Measurements from ENCODE around the gene RAN.
"Not testable (repeated sequence)": the region's sequence is repeated elsewhere in the genome, so short reads cannot be mapped to it uniquely, and the experiment has no call there.

Gene RAN

DNA sequence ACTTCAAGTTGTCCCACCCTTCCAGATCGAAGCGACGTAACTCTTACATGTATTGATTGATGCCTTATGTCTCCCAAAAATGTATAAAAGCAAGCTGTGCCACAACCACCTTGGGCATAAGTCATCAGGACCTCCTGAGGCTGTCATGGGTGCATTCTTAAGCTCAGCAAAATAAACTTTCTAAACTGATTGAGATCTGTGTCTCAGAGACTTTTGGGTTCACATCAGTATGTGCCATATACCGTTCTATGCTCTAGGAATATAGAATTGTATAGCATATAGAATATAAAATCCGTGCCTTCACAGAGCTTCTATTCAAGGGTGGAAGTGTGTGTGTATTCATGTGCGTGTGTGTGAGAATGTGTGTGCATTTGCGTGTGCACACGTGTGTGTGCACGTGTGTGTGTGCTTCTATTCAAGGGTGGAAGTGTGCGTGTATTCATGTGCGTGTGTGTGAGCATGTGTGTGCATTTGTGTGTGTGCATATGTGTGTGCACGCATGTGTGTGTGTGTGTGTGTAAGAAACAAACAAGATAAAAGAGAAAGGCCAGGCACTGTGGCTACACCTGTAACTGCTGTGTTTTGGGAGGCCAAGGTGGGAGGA lies 21.3 kb upstream of the RAN start:
- WGBS = 88% methylated on average over 12 of the region's 12 CpGs
- Histone ChIP-seq H3K4me1 (ENCODE audit: insufficient read depth, low read length) (peaks cover 23% of the 10 kb centered on the region), H3K27me3 (ENCODE audit: insufficient read depth, low read length) (no peaks in the 10 kb centered on the region), H3K27ac (ENCODE audit: low read depth, low read length) (peak overlapping the region; percentile 90), H3K9me3 (ENCODE audit: insufficient read depth, low read depth, low read length) (peaks cover 4% of the 10 kb centered on the region; the same call in 1 of the 2 replicates), H3K9ac (ENCODE audit: low read depth, low read length) (peak overlapping the region; percentile 10), H3K4me3 (ENCODE audit: low read length) (peak overlapping the region; percentile 6; the same call in 1 of the 2 replicates), H3K36me3 (ENCODE audit: insufficient read depth, low read length) (no peaks in the 10 kb centered on the region)

DNA sequence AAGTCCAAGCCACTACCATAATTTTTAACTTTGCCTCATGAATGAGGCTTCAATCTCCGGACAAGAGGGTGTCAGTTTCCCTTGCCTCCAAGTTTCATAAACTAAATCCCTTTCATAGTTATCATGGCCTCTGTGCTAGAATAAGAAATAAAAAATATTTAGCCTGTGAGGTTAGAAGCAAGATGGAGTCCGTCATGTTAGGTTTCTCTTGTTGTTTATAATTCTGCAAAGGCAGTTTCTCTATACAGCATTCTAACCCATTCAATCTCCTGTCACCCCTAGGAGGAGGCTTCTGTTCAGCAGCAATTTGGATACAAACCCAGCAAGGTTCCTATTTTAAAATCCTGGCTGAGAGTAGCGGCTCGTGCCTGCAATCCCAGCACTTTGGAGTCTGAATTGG lies 15.8 kb upstream of the RAN start:
- WGBS = 96% methylated on average over 4 of the region's 4 CpGs
- Histone ChIP-seq H3K4me1 (ENCODE audit: insufficient read depth, low read length) (0 out of 2 replicates have a peak, but pooled peaks cover 7% of the 10 kb centered on the region), H3K36me3 (ENCODE audit: insufficient read depth, low read length) (no peaks in the 10 kb centered on the region), H3K27me3 (ENCODE audit: insufficient read depth, low read length) (no peaks in the 10 kb centered on the region), H3K9ac (ENCODE audit: low read depth, low read length) (no peak overlapping the region), H3K27ac (ENCODE audit: low read depth, low read length) (no peak overlapping the region), H3K4me3 (ENCODE audit: low read length) (no peak overlapping the region), H3K9me3 (ENCODE audit: insufficient read depth, low read depth, low read length) (peaks cover 13% of the 10 kb centered on the region)

DNA sequence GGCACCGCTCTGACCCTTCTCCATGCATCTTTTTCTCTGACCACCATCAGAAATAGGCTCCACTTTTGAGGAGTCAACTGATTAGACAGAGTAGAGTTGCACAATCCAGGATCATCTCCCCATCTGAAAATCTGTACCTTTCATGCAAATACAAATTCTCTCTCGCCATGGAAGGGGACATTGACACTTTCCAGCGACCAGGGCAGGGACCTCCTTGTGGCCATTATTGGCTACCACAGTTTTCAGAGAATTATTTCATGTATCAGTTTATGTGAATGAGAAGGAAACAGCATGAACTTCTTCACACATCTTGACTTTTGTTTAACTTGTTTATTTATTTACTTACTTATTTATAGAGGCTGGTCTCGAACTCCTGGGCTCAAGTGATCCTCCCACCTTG lies 13.8 kb upstream of the RAN start:
- Histone ChIP-seq H3K36me3 (ENCODE audit: insufficient read depth, low read length) (no peaks in the 10 kb centered on the region), H3K27me3 (ENCODE audit: insufficient read depth, low read length) (no peaks in the 10 kb centered on the region), H3K9me3 (ENCODE audit: insufficient read depth, low read depth, low read length) (peaks cover 17% of the 10 kb centered on the region), H3K4me1 (ENCODE audit: insufficient read depth, low read length) (0 out of 2 replicates have a peak, but pooled peaks cover 3% of the 10 kb centered on the region), H3K9ac (ENCODE audit: low read depth, low read length) (no peak overlapping the region), H3K4me3 (ENCODE audit: low read length) (no peak overlapping the region), H3K27ac (ENCODE audit: low read depth, low read length) (no peak overlapping the region)
- 98% methylated on average over 4 of the region's 4 CpGs for WGBS

DNA sequence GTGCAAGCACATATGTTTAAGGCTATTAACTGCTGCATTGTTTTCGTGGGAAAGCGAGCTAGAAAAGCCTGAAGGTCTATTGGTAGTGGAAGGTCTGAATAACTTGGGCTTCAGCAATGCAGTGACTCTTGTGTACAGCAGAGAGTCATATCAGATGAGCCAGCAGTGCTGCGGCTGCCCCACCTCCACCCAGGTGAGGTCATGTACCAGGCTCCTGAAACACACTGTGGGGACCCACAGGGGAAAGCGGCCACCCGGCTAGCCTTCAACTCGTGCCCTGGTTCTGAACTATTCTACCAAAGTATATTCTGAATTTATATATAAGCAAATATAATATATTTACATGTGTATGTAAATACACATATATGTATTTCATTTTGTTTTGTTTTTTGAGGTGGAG lies 12.7 kb upstream of the RAN start:
- H3K4me3 ChIP-seq (ENCODE audit: low read length) = no peak overlapping the region
- 96% methylated on average over 5 of the region's 6 CpGs for WGBS
- peaks cover 17% of the 10 kb centered on the region for H3K9me3 ChIP-seq (ENCODE audit: insufficient read depth, low read depth, low read length)
- H3K9ac ChIP-seq (ENCODE audit: low read depth, low read length) = no peak overlapping the region
- no peaks in the 10 kb centered on the region for H3K27me3 ChIP-seq (ENCODE audit: insufficient read depth, low read length)
- H3K36me3 ChIP-seq (ENCODE audit: insufficient read depth, low read length) = no peaks in the 10 kb centered on the region
- no peak overlapping the region for H3K27ac ChIP-seq (ENCODE audit: low read depth, low read length)
- no peaks in the 10 kb centered on the region for H3K4me1 ChIP-seq (ENCODE audit: insufficient read depth, low read length)

DNA sequence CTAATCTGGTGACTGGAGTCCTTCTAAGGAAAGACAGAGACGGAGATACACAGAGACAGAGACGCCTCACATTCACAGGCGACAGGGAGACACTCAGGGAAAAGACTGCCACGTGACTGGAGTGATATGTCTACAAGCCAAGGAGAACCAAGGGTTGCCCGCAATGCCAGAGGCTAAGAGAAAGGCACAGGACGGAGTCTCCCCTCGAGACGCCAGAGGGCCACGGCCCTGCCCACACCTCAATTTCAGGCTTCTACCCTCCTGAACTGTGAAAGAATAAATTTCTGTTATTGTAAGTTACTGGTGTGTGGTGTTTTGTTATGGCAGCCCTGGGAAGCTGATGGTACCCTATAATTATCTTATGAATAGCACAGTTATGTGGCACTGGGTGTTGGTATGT lies 11.6 kb upstream of the RAN start:
- H3K27me3 ChIP-seq (ENCODE audit: insufficient read depth, low read length) = no peaks in the 10 kb centered on the region
- H3K4me3 ChIP-seq (ENCODE audit: low read length) = no peak overlapping the region
- no peaks in the 10 kb centered on the region for H3K4me1 ChIP-seq (ENCODE audit: insufficient read depth, low read length)
- no peak overlapping the region for H3K27ac ChIP-seq (ENCODE audit: low read depth, low read length)
- WGBS = 91% methylated on average over 9 of the region's 9 CpGs
- H3K36me3 ChIP-seq (ENCODE audit: insufficient read depth, low read length) = no peaks in the 10 kb centered on the region
- H3K9ac ChIP-seq (ENCODE audit: low read depth, low read length) = no peak overlapping the region
- peaks cover 17% of the 10 kb centered on the region for H3K9me3 ChIP-seq (ENCODE audit: insufficient read depth, low read depth, low read length)

DNA sequence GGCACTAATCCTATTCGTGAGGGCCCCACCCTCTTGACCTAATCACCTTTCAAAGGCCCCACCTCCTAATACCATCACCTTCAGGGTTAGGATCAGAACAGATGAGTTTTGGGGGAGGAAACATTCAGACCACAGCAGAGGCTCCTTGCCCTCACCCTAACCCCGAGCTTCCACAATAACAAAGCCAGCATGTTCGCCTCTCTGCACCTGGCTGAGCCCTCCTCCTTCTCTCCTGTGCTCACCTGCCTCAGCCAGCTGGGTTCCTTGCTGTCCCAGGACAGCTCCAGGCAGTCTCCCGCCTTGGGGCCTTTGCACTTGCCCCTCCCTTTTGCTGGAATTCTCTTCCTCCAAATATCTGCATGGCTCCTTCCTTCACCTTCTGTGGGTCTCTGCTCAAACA lies 9.7 kb upstream of the RAN start:
- WGBS = 91% methylated on average over 3 of the region's 4 CpGs

DNA sequence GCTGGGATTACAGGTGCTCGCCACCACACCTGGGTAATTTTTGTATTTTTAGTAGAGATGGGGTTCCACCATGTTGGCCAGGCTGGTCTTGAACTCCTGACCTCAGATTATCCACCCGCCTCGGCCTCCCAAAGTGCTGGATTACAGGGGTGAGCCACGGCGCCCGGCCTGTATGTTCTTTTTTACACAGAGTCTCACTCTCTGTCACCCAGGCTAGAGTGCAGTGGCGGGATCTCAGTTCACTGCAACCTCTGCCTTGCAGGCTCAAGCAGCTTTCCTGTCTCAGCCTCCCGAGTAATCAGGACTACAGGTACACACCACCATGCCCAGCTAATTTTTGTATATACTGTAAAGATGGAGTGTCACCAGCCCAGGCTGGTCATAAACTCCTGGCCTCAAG lies 9.1 kb upstream of the RAN start:
- H3K27ac ChIP-seq (ENCODE audit: low read depth, low read length); H3K9me3 ChIP-seq (ENCODE audit: insufficient read depth, low read depth, low read length); H3K4me3 ChIP-seq (ENCODE audit: low read length); H3K4me1 ChIP-seq (ENCODE audit: insufficient read depth, low read length); H3K27me3 ChIP-seq (ENCODE audit: insufficient read depth, low read length); H3K9ac ChIP-seq (ENCODE audit: low read depth, low read length); H3K36me3 ChIP-seq (ENCODE audit: insufficient read depth, low read length): not testable (repeated sequence)
- WGBS = 94% methylated on average over 7 of the region's 8 CpGs

More for the DNA sequence above, 9.7 kb upstream of the RAN start:
- Histone ChIP-seq H3K36me3 (ENCODE audit: insufficient read depth, low read length) (no peaks in the 10 kb centered on the region), H3K9me3 (ENCODE audit: insufficient read depth, low read depth, low read length) (peaks cover 10% of the 10 kb centered on the region), H3K27me3 (ENCODE audit: insufficient read depth, low read length) (no peaks in the 10 kb centered on the region), H3K4me1 (ENCODE audit: insufficient read depth, low read length) (no peaks in the 10 kb centered on the region), H3K4me3 (ENCODE audit: low read length) (no peak overlapping the region), H3K27ac (ENCODE audit: low read depth, low read length) (no peak overlapping the region), H3K9ac (ENCODE audit: low read depth, low read length) (no peak overlapping the region)

DNA sequence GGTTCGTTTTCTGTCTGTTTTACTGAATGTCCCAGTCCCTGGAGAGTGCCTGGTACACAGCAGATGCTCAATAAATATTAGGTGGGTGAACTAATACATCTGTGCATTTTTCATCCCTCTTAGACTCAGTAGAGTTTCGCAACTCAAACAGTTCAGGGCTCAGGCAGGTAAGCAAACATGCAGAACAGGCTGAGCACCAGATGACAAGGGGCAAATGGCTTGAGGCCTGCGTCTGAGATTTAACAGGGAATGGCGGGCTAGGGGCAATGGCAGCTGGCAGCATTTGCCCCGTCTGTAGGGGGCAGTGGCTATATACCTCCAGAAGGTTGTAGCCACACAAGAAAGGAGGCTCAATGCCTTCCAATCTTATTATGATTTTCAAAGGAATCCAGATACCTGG lies 8.6 kb upstream of the RAN start:
- WGBS = 93% methylated on average over 4 of the region's 5 CpGs
- Histone ChIP-seq H3K27me3 (ENCODE audit: insufficient read depth, low read length) (no peaks in the 10 kb centered on the region), H3K27ac (ENCODE audit: low read depth, low read length) (no peak overlapping the region), H3K36me3 (ENCODE audit: insufficient read depth, low read length) (no peaks in the 10 kb centered on the region), H3K4me3 (ENCODE audit: low read length) (no peak overlapping the region), H3K9me3 (ENCODE audit: insufficient read depth, low read depth, low read length) (0 out of 2 replicates have a peak, but pooled peaks cover 3% of the 10 kb centered on the region), H3K9ac (ENCODE audit: low read depth, low read length) (no peak overlapping the region), H3K4me1 (ENCODE audit: insufficient read depth, low read length) (no peaks in the 10 kb centered on the region)

DNA sequence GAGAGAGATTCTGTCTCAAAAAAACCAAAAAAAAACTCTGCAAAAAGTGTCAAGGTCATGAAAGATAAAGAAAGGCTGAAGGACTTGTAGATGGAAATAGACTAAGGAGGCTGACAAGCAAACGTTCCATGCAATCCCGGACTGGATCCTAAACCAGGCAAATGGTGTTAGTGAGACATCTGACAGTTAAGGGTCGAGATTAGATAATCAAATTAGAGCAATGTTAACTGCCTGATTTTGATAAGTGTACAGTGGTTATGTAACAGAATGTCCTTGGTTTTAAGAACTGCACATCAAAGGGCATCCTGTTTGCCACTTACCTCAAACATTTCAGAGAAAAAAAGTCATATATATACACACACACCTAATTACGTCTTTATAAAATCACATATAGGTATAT lies 3.5 kb upstream of the RAN start:
- Histone ChIP-seq H3K36me3 (ENCODE audit: insufficient read depth, low read length) (peaks cover 9% of the 10 kb centered on the region), H3K27ac (ENCODE audit: low read depth, low read length) (no peak overlapping the region), H3K9ac (ENCODE audit: low read depth, low read length) (no peak overlapping the region), H3K4me3 (ENCODE audit: low read length) (no peak overlapping the region), H3K9me3 (ENCODE audit: insufficient read depth, low read depth, low read length) (no peaks in the 10 kb centered on the region), H3K27me3 (ENCODE audit: insufficient read depth, low read length) (no peaks in the 10 kb centered on the region), H3K4me1 (ENCODE audit: insufficient read depth, low read length) (peaks cover 14% of the 10 kb centered on the region)
- 61% methylated on average over 3 of the region's 4 CpGs for WGBS

DNA sequence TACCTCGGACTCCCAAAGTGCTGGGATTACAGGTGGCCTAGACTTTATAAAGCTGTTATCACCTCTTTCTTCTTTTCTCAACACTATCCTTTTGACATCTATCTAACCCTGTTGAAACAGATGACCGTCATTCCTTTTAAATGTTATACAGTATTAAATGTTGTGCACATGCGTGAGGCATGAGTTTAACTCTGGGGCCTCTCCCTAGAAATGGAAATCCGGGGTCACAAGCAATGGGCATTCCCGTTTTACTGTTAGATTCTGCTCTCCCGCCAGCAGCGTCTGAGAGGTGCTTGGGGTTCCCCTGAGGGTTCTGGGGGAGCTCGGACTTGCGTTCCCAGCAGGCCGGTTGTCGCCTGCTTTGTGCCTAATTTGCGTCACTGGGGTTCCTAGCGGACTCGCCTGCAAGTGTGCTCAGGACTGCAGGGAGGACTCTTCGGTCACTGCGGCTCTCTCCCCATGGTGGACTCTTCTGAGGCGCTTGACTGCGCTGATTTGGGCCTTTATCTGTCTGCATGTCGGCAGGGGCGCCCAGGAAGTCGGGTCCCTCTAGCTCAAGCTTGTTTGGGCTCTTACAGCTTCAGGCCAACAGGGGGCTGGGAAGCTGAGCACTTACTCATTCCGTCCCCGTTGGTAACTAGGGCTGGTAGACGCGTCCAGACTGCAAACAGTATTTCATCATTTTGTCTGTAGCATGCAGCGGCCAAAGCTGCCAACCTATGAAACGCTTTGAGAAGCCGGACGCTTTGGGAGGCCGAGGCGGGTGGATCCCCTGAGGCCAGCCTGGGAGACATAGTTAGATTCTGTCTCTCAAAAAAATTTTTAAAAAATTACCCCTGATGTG lies 1.2 kb upstream of the RAN start:
- Histone ChIP-seq H3K36me3 (ENCODE audit: insufficient read depth, low read length) (peaks cover 32% of the 10 kb centered on the region), H3K4me1 (ENCODE audit: insufficient read depth, low read length) (peaks cover 22% of the 10 kb centered on the region), H3K9ac (ENCODE audit: low read depth, low read length) (peak overlapping the region; percentile 87), H3K9me3 (ENCODE audit: insufficient read depth, low read depth, low read length) (no peaks in the 10 kb centered on the region), H3K4me3 (ENCODE audit: low read length) (peak overlapping the region; percentile 67), H3K27ac (ENCODE audit: low read depth, low read length) (peak overlapping the region; percentile 76; the same call in 1 of the 2 replicates), H3K27me3 (ENCODE audit: insufficient read depth, low read length) (no peaks in the 10 kb centered on the region)
- 53% methylated on average over 31 of the region's 31 CpGs for WGBS

DNA sequence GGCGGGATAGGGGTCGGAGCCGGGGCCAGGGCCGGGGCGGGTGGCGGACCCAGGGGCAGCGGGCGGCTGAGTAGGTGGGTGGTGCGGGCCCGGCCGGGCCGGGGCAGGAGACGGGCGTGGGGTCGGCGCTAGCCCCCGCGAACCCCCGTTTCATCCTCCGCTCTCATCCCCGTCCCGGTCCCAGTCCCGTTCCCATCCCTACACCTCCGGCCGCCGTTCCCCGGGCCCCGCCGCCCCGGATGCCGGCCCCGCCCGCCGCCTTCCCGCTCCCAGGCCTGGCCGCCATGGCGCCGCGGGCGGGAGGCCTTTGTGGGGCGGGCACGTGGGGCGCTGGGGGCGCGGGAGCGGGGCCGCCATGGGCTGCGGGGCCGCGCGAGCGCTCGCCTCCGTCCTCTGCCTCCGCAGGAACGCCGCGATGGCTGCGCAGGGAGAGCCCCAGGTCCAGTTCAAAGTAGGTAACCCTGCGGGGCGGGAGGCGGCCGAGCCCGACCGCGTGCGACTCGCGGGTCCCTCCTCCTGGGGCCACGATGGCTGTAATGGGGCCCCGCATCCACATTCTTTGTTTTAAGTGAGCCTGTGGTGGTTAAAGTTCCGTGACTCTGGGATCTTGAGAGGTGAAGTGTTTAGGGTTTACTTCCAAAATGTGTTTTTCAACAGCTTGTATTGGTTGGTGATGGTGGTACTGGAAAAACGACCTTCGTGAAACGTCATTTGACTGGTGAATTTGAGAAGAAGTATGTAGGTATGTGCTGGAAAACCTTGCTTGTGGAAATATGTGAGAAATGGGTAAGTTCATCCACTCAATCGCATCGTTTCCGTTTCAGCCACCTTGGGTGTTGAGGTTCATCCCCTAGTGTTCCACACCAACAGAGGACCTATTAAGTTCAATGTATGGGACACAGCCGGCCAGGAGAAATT lies 572 bp downstream of the RAN start:
- Histone ChIP-seq H3K27me3 (ENCODE audit: insufficient read depth, low read length) (no peaks in the 10 kb centered on the region), H3K27ac (ENCODE audit: low read depth, low read length) (peak overlapping the region; percentile 86), H3K4me1 (ENCODE audit: insufficient read depth, low read length) (peaks cover 22% of the 10 kb centered on the region), H3K9me3 (ENCODE audit: insufficient read depth, low read depth, low read length) (no peaks in the 10 kb centered on the region), H3K36me3 (ENCODE audit: insufficient read depth, low read length) (peaks cover 50% of the 10 kb centered on the region), H3K9ac (ENCODE audit: low read depth, low read length) (peak overlapping the region; percentile 99), H3K4me3 (ENCODE audit: low read length) (peak overlapping the region; percentile 96)
- under 1% methylated on average over 79 of the region's 79 CpGs for WGBS
